Measurements from ENCODE around the gene IPO13. TPM values are rescaled to one million over a fixed set of nuclear protein-coding genes. Genes with fewer than 3 reads are reported as not detected.
A peak's percentile ranks its signal among the peaks of the same experiment; 100 is the strongest.

IPO13 gene
- total and polyA plus RNA-seq, 12 donors: 25.2 to 74.5 (median 56.8) TPM

GRCh38 chr1:43908858-43909257 is 37.9 kb upstream of the IPO13 start:
- Histone ChIP-seq H3K4me3 (no peak overlapping the region), H3K36me3 (peaks cover 0 to 31% (median 0%) of the 10 kb centered on the region in 9 donors), H3K9me3 (no peaks in the 10 kb centered on the region), H3K27me3 (no peaks in the 10 kb centered on the region), H3K27ac (no peak overlapping the region), H3K4me1 (peaks cover 0 to 6% (median 0%) of the 10 kb centered on the region in 9 donors)
- WGBS, 2 donors: 94 to 95% methylated on average over 5 of the region's 5 CpGs
- ATAC-seq (no peak), DNase-seq (no peak)
- TF ChIP-seq, protein P1, sequence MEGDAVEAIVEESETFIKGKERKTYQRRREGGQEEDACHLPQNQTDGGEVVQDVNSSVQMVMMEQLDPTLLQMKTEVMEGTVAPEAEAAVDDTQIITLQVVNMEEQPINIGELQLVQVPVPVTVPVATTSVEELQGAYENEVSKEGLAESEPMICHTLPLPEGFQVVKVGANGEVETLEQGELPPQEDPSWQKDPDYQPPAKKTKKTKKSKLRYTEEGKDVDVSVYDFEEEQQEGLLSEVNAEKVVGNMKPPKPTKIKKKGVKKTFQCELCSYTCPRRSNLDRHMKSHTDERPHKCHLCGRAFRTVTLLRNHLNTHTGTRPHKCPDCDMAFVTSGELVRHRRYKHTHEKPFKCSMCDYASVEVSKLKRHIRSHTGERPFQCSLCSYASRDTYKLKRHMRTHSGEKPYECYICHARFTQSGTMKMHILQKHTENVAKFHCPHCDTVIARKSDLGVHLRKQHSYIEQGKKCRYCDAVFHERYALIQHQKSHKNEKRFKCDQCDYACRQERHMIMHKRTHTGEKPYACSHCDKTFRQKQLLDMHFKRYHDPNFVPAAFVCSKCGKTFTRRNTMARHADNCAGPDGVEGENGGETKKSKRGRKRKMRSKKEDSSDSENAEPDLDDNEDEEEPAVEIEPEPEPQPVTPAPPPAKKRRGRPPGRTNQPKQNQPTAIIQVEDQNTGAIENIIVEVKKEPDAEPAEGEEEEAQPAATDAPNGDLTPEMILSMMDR (IDR thresholded peaks at IDR 0.05): no peak
- intact Hi-C loops (cut with DNase I): no loop called here

- Histone ChIP-seq H3K27me3 (no peaks in the 10 kb centered on the region), H3K4me1 (peaks cover 0 to 6% (median 0%) of the 10 kb centered on the region in 9 donors), H3K27ac (no peak overlapping the region), H3K9me3 (no peaks in the 10 kb centered on the region), H3K36me3 (peaks cover 0 to 31% (median 0%) of the 10 kb centered on the region in 9 donors), H3K4me3 (no peak overlapping the region)
- ATAC-seq (no peak), DNase-seq (no peak)
- WGBS, 2 donors: 88 to 92% methylated on average over 1 of the region's 1 CpG
- TF ChIP-seq, protein P1 (IDR thresholded peaks at IDR 0.05): no peak
- intact Hi-C loops (cut with DNase I): no loop called here
These were observed 36.4 kb upstream of the IPO13 start for GRCh38 chr1:43910343-43910742.

DNA sequence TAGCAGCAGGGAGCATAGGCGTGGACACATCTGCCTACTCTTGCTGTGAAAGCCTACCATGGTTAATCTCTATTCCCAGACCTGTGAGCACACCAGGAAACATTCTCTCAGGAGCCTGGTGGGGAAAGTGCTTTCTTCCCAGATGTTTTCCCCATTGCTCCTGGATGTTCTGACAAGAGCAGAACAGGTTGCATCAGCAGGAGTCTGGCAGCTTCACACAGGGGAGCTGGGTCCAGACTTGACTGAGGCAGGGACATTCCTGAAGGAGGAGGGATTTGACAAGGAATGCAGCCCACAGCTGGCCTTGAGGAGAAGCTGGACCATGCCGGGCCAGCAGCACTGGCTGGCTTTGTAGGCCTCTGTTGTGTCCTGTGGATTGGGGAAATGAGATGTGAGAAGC is 34.1 kb upstream of the IPO13 start:
- H3K9me3 ChIP-seq: no peaks in the 10 kb centered on the region
- H3K36me3 ChIP-seq: peaks cover 0 to 20% (median 0%) of the 10 kb centered on the region in 9 donors
- DNase-seq (no peak), ATAC-seq (peak in 5 of 8 donors; percentile 28 to 79 (median 49))
- intact Hi-C loops (cut with DNase I): no loop called here
- WGBS, 2 donors: 71 to 72% methylated on average over 2 of the region's 2 CpGs
- peak overlapping the region in 1 of 10 donors; percentile 2 for H3K27ac ChIP-seq
- H3K4me1 ChIP-seq: peaks cover 0 to 6% (median 0%) of the 10 kb centered on the region in 9 donors
- H3K4me3 ChIP-seq: no peak overlapping the region
- TF ChIP-seq, protein P1 (IDR thresholded peaks at IDR 0.05): no peak
- H3K27me3 ChIP-seq: no peaks in the 10 kb centered on the region

DNA sequence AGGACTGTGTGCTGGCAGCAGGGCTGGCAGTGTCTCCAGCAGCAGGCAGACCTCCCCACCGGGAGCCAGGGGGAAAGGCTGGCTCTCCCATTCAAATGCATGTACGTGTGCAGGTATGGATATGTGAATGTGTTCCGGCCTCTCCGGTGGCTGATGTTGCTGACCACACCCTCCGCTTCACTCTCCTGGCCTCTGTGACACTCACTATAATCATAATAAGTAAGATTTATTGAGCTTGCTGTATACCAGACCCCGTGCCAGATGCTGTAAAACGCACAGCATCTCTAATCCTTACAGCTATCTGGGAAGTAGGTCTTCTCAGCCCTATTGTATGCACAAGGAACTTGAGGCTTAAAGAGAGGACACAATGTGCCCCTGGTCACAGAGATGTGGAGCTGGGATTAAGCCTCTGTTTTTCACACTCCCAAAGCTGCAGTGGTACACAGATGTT is 33.7 kb upstream of the IPO13 start:
- Histone ChIP-seq H3K36me3 (peaks cover 0 to 16% (median 0%) of the 10 kb centered on the region in 9 donors), H3K4me3 (no peak overlapping the region), H3K27ac (peak overlapping the region in 1 of 10 donors; percentile 2), H3K4me1 (peaks cover 0 to 6% (median 0%) of the 10 kb centered on the region in 9 donors), H3K9me3 (no peaks in the 10 kb centered on the region), H3K27me3 (no peaks in the 10 kb centered on the region)
- ATAC-seq (peak in 1 of 8 donors; percentile 65), DNase-seq (no peak)
- 86% methylated on average over 7 of the region's 7 CpGs for WGBS, 2 donors
- TF ChIP-seq, protein P1 (IDR thresholded peaks at IDR 0.05): no peak
- intact Hi-C loops (cut with DNase I): no loop called here
